Left hindlimb (tissue), 1 donor: ENCODE results near the gene GOLGA8K.
A peak's percentile ranks its signal among the peaks of the same experiment; 100 is the strongest.
"Not testable (repeated sequence)": the region's sequence is repeated elsewhere in the genome, so short reads cannot be mapped to it uniquely, and the experiment has no call there.

ENCODE experiments used
- DNase-seq: peaks from one replicate; pipeline ENCODE4 v3.0.0-alpha.2; 2018

GOLGA8K gene, protein sequence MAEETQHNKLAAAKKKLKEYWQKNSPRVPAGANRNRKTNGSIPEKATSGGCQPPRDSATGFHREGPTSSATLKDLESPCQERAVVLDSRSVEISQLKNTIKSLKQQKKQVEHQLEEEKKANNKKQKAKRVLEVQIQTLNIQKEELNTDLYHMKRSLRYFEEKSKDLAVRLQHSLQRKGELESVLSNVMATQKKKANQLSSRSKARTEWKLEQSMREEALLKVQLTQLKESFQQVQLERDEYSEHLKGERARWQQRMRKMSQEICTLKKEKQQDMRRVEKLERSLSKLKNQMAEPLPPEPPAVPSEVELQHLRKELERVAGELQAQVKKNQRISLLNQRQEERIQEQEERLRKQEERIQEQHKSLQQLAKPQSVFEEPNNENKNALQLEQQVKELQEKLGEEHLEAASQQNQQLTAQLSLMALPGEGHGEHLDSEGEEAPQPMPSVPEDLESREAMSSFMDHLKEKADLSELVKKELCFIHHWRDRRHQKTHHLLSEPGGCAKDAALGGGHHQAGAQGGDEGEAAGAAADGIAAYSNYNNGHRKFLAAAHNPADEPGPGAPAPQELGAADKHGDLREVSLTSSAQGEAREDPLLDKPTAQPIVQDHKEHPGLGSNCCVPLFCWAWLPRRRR

DNA sequence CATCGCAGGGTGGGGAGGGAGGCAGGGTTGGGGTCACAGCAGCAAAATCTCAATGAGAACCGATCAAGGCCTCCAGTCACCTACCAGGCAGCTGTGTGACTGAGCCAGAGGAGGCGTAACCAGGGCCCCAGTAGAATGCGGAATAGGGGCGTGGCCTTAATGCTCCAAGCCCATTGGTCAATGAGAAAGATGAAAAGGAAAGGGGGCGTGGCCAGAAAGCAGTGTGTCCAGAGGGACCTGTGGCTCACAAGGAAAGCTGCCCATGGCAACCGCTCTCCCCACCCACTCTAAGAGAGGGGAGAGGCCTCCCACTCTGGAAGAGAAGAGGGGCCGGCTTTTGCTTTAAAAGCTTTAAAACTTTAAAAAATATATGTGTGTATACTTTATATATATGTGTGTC lies at the start of gene GOLGA8K:
Gene GOLGA8K (minus strand): TSS at position 101 of the 400 bp plus-strand sequence. CDS start 98 bp downstream, at position 3.
- not testable (repeated sequence) for DNase-seq

DNA sequence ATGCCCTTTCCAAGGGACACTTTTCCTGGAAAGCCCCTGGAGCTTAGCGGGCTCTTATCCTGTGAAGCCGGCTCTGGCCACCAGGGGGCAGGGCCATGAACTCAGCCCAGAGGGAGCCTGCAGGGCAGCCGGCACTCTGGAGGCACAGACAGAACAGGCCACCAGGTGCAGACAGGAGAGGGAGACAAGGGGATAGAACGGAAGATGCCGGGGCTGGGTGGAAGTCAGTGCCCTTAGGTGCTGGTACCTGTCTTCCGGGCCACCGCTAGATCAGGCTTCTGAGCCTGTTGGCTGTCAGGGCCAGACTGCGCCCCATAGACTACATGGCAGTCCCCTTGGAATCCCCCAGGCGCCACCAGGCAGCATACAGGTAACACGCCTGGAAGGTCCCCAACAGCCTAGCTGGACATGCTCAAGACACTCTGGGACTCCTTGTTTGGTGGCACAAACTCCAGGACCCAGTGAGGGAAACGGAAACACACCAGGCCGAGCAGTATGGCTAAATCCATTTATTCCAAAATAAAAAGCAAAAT lies 37.4 kb upstream of the GOLGA8K start:
- not testable (repeated sequence) for DNase-seq

DNA sequence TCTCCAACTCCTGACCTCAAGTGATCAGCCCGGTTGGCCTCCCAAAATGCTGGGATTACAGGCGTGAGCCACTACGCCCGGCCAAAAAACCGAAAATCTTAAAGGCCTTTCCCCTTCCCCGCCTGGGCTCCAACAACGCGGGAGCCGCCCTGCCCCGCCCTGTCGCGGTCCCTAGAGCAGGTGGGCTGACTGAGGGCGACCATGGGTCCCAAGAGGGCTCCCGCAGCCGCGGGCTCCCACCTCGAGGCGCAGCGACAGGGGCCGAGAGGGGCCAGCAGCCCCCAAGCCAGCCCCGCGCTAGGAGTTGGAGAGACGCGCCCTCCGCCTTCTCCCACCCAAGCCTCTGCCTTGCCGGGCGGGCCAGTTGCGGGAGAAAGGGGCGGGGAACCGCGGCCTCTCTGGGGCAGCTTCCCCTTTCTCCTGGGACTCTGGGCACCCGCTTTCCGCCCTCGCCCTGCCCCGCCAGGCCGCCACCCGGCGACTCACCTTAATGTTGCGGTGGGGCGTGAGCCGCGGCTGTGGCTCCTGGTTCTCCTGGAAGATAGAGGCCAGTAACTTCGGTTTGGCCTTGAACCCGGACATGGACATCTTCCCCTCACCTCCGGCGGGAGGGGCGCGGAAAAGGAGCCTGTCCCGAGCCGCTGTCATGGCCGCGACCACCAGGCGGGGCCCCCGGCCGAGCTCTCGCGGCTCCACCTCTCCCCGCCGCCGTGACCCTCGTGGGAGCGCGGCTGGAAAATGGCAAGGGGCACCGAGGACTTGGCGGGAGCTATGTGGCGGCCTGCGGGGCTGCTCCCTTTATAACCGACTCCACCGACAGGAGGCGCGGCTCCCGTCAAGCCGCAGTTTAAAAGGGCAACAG lies 31.2 kb upstream of the GOLGA8K start:
- DNase-seq, result not testable (repeated sequence)

DNA sequence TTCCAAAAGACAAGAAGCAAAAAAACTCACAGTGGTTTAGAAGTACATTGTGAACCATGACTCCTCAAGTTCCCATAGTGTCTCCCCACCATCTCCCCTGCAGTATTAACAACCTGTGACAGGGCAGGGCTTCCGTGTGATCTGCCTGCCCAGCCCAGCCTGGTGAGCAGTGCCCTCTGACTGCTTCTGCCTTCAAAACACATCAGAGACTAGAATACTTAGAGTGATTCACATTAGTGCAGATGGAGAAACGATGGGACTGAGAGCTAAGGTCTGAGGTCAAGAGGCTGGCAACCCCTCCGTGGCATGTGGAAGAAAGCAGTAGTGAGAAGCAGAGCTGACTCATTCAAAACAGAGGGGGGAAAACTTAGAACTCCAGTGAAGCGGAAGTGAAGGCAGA lies 24.5 kb upstream of the GOLGA8K start:
- not testable (repeated sequence) for DNase-seq

DNA sequence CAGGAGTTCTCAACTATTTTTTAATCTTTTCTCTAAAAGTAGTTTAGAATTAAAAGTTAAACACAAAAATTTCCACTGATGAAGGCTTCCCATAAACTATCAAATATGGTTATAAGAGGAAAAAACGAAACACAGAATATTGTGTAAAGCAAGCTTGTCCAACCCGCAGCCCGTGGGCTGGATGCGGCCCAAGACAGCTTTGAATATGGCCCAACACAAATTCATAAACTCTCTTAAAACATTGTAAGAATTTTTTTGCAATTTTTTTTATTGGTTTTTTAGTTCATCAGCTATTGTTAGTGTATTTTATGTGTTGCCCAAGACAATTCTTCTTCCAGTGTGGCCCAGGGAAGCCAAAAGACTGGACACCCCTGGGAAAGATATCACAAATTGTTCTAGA lies 23.4 kb upstream of the GOLGA8K start:
- DNase-seq, result peak; percentile 57

DNA sequence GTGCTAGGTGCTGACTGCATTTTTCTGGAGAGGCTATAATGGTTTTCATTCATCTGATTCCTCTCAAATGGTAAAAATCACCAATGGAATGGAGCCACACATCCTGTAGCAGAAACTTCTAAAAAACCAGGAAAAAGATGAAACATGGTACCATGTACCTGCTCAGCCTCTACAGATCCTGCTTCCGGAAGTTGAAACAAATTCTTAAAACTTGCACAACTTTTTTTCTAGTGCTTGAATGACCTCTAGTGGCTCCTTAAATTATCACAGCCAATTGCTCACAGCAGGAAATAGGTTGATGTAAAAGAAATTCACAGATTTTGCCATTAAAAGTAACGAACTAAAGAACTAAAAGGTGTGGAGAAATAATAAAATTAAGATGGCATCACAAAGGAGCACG lies 4.8 kb upstream of the GOLGA8K start:
- DNase-seq, result not testable (repeated sequence)

DNA sequence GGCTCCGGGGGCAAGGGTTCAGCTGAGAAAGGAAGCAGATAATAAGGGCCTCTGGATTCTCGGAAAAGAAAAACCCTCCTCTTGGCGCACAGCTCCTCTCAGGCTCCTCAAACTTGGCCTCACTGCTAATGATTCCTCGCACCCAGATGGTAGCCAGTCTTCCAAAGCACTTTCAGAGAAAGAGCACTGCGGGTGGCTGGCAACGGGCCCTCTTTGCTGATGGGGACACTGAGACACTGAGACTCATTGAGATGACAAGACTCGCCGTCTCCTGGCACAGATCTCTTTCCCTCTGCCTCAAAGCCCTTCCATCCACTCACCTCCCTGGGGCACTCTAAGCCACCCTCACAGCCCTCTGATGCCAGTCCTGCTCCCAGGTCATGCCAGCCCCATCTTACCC lies 6.6 kb downstream of the GOLGA8K start:
- DNase-seq, result not testable (repeated sequence)

DNA sequence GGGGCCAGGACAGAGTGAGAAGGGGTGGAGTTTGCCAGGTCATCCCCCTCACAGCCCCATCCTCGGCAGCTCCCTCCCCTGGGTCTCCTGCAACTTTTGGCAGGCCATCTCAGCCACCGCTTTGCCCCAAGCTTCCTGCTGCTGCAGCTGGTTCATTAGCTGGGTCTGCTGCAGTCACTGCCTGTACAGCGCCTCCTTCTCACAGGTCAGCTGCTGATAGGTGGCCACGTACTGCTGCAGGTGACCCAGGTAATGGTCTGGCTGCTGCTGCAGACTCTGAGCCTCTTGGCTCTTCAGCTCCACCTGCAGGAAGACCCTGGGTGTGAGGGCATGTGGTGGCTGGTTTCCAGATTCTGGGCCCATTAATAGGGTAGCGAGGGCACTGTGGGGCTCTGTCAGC lies 8.3 kb downstream of the GOLGA8K start:
- not testable (repeated sequence) for DNase-seq

DNA sequence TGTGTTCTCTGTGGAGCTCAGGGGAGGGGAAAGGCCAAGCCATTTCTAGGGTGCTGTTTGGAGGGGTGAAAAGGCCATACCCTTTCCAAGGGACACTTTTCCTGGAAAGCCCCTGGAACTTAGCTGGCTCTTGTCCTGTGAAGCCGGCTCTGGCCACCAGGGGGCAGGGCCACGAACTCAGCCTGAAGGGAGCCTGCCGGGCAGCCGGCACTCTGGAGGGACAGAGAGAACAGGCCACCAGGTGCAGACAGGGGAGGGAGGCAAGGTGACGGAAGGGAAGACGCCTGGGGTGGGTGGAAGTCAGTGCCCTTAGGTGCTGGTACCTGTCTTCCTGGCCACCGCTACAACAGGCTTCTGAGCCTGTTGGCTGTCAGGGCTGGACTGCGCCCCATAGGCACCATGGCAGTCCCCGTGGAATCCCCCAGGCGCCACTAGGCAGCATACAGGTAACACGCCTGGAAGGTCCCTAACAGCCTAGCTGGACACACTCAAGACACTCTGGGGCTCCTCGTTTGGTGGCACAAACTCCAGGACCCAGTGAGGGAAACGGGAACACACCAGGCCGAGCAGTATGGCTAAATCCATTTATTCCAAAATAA lies 14.9 kb downstream of the GOLGA8K start:
- not testable (repeated sequence) for DNase-seq

DNA sequence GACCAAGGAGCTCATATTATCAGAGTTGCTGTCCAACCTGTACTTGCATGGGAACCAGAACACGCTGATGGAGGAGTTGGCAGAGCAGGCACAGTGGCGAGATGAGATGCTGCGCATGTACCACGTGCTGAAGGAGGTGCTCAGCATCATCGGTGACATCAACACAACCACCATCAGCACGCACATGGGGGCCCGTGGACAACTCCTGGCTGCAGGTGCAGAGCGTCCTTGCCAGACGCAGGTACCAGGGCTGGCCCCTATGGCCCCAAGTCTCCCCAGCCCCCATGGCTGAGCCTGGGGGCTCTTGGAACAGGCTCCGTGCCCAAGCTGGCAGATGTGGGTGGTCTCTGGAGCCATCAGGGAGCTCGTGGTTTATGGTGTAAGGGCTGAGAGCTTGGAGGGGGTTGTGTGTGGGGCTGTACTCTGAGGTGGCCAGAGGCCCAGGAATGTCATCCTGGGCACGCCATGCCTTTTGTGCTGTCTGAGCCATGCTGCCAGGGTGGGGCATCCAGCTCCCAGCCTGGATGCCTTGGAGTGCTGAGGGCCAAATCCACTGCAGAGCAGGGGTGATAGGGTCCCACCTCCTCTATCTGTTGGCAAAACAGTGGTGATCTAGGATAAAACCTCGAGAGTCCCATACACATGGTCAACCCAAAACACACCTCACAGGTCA lies 17.1 kb downstream of the GOLGA8K start:
- DNase-seq, result not testable (repeated sequence)

DNA sequence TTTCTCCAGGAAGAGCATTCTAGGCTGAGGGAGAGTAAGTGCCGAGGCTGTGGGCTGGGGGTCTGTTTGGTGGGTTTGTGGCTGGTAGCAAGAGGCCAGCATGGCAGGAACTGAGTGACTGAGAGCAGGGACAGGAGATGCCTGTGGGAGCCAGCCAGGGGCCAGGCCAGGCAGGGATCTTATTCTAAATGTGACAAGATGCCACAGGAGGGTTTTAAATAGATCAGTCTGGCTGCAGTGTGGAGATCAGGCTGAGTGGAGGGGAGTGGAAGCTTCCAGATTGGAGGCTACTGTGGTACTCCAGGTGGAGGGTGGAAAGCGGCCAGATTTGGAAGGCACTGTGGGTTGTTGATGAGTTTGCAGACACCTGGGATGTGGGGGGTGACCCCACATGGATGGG lies 28.9 kb downstream of the GOLGA8K start:
- DNase-seq, result not testable (repeated sequence)

DNA sequence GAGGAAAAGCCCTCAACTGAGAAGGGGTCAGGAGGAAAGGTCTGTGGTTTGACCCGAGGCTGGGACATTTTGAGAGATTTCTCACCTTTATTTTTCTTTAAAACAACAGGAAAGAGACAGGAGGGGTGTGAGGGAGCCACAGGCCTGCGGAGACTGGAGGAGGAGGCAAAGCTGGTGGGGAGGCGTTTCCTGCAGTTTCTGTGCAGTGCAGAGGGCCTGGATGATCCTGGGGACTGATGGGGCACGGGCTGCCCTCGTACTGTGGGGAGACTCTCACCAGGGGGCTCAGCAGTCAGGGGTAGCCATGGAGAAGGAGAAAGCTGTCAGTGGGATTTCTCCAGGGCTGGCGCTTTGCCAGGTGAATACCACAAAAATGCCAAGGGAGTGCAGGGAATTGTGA lies 29.4 kb downstream of the GOLGA8K start:
- not testable (repeated sequence) for DNase-seq

DNA sequence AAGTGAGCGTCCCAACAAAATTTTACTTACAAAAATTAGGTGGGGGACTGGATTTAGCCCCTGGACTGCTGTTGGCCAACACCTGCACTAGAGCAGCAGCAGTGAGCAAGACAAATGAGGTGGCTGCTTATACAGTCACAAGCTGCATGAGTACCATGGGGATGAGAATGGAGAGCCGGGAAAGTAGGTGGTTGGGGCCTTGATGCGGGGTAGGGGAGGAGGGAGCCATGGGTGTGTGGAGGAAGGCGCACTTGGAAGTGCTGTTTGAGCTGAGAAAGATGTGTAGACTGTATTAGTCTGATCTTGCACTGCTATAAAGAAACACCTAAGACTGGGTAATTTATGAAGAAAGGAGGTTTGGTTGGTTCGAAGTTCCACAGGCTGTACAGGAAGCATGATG lies 31.0 kb downstream of the GOLGA8K start:
- not testable (repeated sequence) for DNase-seq

DNA sequence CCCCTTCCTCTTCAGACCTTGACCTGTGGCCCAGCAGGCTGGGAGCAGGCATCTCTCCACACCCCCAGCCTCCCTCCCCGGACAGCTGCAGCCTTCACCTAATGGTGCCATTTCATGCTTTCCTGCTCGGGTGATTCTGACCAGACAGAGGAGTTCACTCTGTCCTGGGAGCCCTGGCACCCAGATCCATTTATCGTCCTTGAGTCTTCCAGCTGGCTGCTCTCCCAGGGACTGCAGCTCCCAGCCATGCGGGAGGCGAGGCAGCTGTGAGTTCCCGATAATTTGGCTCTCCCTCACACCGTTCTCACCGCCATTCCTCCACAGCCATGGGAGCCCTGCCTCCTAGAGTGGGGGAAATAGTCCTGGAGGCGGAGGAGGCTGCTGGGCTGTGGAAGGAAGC lies 32.6 kb downstream of the GOLGA8K start:
- DNase-seq, result not testable (repeated sequence)

DNA sequence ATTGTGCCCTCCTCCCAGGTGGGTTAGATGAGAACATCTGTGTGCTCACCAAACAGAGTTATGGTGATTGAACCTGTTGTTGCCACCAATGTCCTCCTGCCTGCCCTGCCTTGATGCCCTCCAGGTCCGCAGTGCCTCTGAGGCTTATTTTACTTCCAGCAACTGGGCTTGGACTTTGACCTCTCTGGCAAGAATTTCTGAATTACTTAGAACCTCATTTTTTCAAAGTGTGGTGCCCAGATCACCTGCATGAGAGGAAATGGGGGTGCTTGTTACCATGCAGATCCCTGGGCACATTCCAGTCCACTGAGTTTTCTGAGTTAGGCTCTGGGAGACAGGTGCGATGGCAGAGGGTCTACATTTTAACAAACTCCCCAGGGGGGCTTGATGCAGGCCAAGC lies 33.0 kb downstream of the GOLGA8K start:
- DNase-seq, result not testable (repeated sequence)

DNA sequence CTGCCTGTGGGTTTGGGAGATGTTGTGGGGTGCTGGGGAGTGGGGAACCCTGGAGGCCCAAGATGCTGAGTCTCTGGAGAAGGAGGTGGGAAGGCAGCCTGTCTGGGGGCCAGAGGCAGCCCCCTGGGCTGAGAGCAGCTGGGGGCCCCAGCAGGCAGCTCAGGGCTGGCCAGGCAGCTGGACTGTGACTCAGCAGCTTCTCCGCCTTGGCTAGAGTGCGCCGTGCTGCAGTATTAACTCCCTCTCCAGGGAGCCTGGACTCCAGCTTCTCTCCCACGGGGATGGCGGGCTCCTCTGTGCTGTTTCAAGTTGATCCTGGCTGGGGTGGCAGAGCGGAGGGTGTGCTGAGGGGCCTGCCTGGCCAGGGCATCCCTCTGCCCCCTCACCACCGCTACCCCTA lies 36.6 kb downstream of the GOLGA8K start:
- DNase-seq, result not testable (repeated sequence)

DNA sequence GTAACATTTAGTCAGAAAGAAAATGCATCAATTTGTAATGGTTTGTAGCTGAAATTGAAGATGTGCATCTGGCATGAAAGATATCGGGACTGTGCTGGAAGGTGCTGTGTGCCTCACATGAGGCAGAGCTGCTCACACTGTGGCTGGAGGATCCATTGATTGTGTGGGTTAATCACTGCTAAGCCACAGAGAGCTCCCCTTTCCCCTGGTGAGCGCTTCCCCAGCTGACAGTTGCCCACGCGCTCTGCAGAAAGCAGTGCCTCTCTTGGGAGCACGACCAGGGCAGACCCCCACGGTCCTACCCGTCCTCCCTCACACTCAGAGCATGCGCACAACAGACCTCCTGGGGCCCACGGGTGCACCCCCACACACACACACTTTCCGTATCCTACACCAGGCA lies 37.1 kb downstream of the GOLGA8K start:
- not testable (repeated sequence) for DNase-seq

DNA sequence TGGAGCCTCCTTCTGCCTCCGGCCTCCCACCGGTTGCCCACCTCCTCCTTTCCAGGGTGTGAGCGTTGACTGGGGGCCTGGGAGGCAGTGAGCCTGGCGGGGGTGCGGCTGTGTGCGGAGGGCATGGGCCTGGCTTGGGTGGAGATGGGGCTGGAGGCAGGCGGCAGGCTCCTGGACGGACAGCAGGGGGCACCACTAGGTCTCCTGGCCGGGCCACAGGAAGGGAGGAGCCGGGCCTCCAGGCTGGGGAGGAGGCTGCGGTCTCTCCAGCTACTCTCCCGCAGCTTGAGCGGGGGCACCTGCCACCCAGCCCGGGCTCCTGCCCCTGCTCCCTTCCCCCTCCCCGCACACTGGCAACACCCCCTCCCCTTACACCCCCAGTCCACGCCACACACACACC lies 38.1 kb downstream of the GOLGA8K start:
- DNase-seq, result not testable (repeated sequence)

DNA sequence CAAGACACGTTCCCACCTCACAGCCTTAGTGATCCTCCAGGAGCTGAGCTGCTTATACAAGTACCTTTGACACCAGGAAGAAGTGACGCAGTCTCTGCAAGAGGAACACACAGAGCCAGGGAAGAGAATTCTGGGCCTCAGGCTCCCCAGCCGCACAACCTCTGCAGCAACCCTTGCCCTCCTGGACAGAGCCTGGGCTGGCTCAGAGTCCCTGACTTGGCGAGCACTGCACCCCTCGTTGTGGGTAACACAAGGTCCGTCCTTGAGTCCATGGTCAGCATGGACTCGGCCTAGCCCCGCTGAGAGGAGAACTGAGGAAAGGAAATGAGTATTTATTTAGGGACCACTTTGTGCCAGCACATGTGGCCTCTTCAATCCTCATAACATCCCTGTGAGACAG lies 39.6 kb downstream of the GOLGA8K start:
- not testable (repeated sequence) for DNase-seq

DNA sequence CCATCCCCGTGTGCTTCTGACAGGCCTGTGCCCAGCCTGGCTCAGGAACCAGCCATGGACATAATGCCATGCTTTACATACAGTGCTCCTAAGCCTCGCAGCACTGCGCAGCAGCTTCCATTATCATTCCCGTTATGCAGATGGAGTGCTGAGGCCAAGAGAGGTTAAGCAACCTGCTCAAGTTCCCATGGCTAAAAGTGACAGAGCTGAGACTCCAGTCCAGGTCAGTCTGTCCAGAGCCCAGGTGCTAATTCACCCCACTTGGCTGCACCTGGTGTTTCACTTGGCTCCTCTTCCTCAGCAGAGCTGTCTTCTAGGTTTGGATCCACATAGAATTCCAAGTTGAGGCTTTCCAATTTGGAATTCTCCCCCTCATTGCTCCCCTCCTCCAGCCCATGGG lies 41.4 kb downstream of the GOLGA8K start:
- not testable (repeated sequence) for DNase-seq

DNA sequence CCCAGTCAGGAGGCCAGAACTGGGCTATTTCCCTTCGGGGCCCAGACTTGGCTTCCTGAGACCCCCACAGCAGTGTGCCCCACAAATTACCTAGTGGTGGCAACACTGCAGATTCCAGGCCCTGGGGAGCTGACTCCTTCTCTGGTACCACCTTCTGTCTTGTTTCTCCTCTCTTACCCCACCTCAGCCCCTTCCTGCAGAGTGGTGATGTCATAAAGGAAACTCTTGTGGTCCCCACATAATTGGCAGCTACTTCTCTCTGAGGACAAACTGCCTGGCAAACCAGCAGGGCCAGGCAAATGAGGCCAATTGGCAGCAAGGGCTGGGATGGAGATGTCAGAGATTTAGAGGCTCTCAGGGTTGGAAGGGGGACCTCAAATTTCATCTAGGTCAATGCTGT lies 44.6 kb downstream of the GOLGA8K start:
- not testable (repeated sequence) for DNase-seq

DNA sequence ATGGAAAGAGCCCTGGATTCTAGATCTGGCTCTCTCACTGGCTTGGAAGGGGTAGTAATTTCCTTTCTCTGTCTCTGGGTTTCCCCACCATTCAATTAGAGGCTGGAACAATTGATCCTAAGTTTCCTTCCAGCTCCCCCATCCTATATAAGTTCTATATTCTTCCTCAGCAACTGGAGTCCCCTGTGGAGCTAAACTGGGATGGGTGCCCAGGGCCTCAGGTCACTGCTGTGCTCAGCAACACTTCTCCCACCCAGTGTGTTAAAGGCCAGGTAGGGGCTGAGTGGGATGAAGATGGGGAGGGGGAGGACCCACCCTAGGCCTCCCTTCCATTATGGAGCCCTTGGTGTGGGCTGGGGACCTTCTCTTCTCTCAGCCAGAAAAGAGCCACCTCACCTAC lies 46.2 kb downstream of the GOLGA8K start:
- DNase-seq, result not testable (repeated sequence)
